DMS53 (cell line): ENCODE data around the gene CELF5.
"Not testable (repeated sequence)": the region's sequence is repeated elsewhere in the genome, so short reads cannot be mapped to it uniquely, and the experiment has no call there.

ENCODE experiments used
- DNase-seq: peaks from one replicate; lab custom pipeline; 2025; lab: John Stamatoyannopoulos, UW

Gene CELF5

GRCh38 chr19:3274245-3274941, 49.9 kb downstream of the CELF5 start:
- DNase-seq: no peak

- DNase-seq: peak; percentile 78
Observed at GRCh38 chr19:3274942-3275582, 50.6 kb downstream of the CELF5 start.

GRCh38 chr19:3275583-3276340, 51.3 kb downstream of the CELF5 start:
- peak; percentile 76 for DNase-seq

- DNase-seq: peak; percentile 48
Observed at GRCh38 chr19:3276341-3276799, 51.9 kb downstream of the CELF5 start.

- DNase-seq: no peak
Observed at GRCh38 chr19:3277649-3278048, 53.2 kb downstream of the CELF5 start.

GRCh38 chr19:3278294-3278693, 53.8 kb downstream of the CELF5 start:
- DNase-seq: no peak

GRCh38 chr19:3278749-3279148, 54.3 kb downstream of the CELF5 start:
- DNase-seq: no peak

GRCh38 chr19:3279306-3279705, 54.8 kb downstream of the CELF5 start:
- DNase-seq: no peak

GRCh38 chr19:3281026-3281425, 56.6 kb downstream of the CELF5 start:
- no peak for DNase-seq

GRCh38 chr19:3282155-3282554, 57.7 kb downstream of the CELF5 start:
- no peak for DNase-seq

- no peak for DNase-seq
Observed at GRCh38 chr19:3282564-3282963, 58.1 kb downstream of the CELF5 start.

GRCh38 chr19:3283246-3283751, 58.8 kb downstream of the CELF5 start:
- DNase-seq: no peak

- no peak for DNase-seq
Observed at GRCh38 chr19:3283886-3284657, 59.6 kb downstream of the CELF5 start.

GRCh38 chr19:3284759-3285646, 60.5 kb downstream of the CELF5 start:
- peak; percentile 69 for DNase-seq

- peak; percentile 64 for DNase-seq
Observed at GRCh38 chr19:3285647-3286176, 61.3 kb downstream of the CELF5 start.

GRCh38 chr19:3287814-3288213, 63.4 kb downstream of the CELF5 start:
- DNase-seq: peak; percentile 34

- not testable (repeated sequence) for DNase-seq
Observed at GRCh38 chr19:3288437-3288836, 64.0 kb downstream of the CELF5 start.

- peak; percentile 28 for DNase-seq
Observed at GRCh38 chr19:3289971-3290569, 65.6 kb downstream of the CELF5 start.

GRCh38 chr19:3290858-3291257, 66.4 kb downstream of the CELF5 start:
- DNase-seq: not testable (repeated sequence)

- DNase-seq: no peak
Observed at GRCh38 chr19:3291644-3292043, 67.2 kb downstream of the CELF5 start.
